HL-60/S4 treated with phorbol 12-myristate 13-acetate at 8.2 ng/mL for 4 days and 3 days (cell line): ENCODE results near the gene CDKAL1.

Source experiments
- in situ Hi-C: fragments of 300-500 bp; cut with MboI; formaldehyde crosslinking; loops from 2 replicates; pipeline ENCODE4 v1.15.0; 2022; ENCODE audit warnings: low sequenced_read_pairs

Gene CDKAL1

GRCh38 chr6:20983961-20984360 is 449.7 kb downstream of the CDKAL1 start:
- in situ Hi-C loops = no loop called here

- in situ Hi-C loops = no loop called here
Observed at GRCh38 chr6:20985821-20986220, 451.6 kb downstream of the CDKAL1 start.

GRCh38 chr6:20991910-20992309 is 457.7 kb downstream of the CDKAL1 start:
- in situ Hi-C loops = no loop called here

- in situ Hi-C loops = no loop called here
Observed at GRCh38 chr6:20996099-20996498, 461.8 kb downstream of the CDKAL1 start.

GRCh38 chr6:20997143-20997769 is 463.0 kb downstream of the CDKAL1 start:
- in situ Hi-C loops = no loop called here

GRCh38 chr6:20997770-20998147 is 463.5 kb downstream of the CDKAL1 start:
- in situ Hi-C loops = no loop called here

GRCh38 chr6:20998748-20999448 is 464.6 kb downstream of the CDKAL1 start:
- in situ Hi-C loops = no loop called here

GRCh38 chr6:21000331-21000801 is 466.1 kb downstream of the CDKAL1 start:
- in situ Hi-C loops = no loop called here

GRCh38 chr6:21001736-21002135 is 467.5 kb downstream of the CDKAL1 start:
- in situ Hi-C loops = no loop called here

- in situ Hi-C loops = no loop called here
Observed at GRCh38 chr6:21003780-21004541, 469.7 kb downstream of the CDKAL1 start.

- in situ Hi-C loops = no loop called here
Observed at GRCh38 chr6:21005816-21006570, 471.7 kb downstream of the CDKAL1 start.

- in situ Hi-C loops = no loop called here
Observed at GRCh38 chr6:21019614-21020013, 485.4 kb downstream of the CDKAL1 start.

- in situ Hi-C loops = no loop called here
Observed at GRCh38 chr6:21022343-21023107, 488.3 kb downstream of the CDKAL1 start.

GRCh38 chr6:21023210-21023609 is 489.0 kb downstream of the CDKAL1 start:
- in situ Hi-C loops = no loop called here

- in situ Hi-C loops = no loop called here
Observed at GRCh38 chr6:21024616-21025015, 490.4 kb downstream of the CDKAL1 start.

- in situ Hi-C loops = no loop called here
Observed at GRCh38 chr6:21026576-21027273, 492.5 kb downstream of the CDKAL1 start.

GRCh38 chr6:21027507-21027906 is 493.2 kb downstream of the CDKAL1 start:
- in situ Hi-C loops = no loop called here

- in situ Hi-C loops = no loop called here
Observed at GRCh38 chr6:21031182-21031581, 496.9 kb downstream of the CDKAL1 start.

GRCh38 chr6:21033084-21033483 is 498.8 kb downstream of the CDKAL1 start:
- in situ Hi-C loops = no loop called here

GRCh38 chr6:21033575-21034026 is 499.3 kb downstream of the CDKAL1 start:
- in situ Hi-C loops = no loop called here
